Prostate gland (tissue), 2 donors: ENCODE data around the gene STARD9. TPM values are rescaled to one million over a fixed set of nuclear protein-coding genes. Genes with fewer than 3 reads are reported as not detected.

Experiments
- DNase-seq: peaks from one replicate; pipeline ENCODE4 v3.0.0-alpha.2; 2019; ENCODE audit warnings: low spot score
- H3K27ac ChIP-seq, 2 donors: fragments of 200-600 bp; sonication (generic); 2 replicates each; pipeline ENCODE4 v1.5.1; 2017 to 2019
- H3K27me3 ChIP-seq: fragments of 200-600 bp; sonication (generic); replicated peaks from 2 replicates; pipeline ENCODE4 v1.5.1; 2019; ENCODE audit not compliant: insufficient read depth
- H3K36me3 ChIP-seq, 2 donors: fragments of 200-600 bp; sonication (generic); 1 replicate in 1 of 2; 2 replicates in 1 of 2; pipeline versions ENCODE4 v1.5.1 to v1.8.1; 2017 to 2019
- H3K4me1 ChIP-seq: fragments of 200-600 bp; sonication (generic); replicated peaks from 2 replicates; pipeline ENCODE4 v1.5.1; 2019
- H3K4me3 ChIP-seq, 2 donors: fragments of 200-600 bp; sonication (generic); 2 replicates each; pipeline ENCODE4 v1.5.1; 2017 to 2019
- H3K9me3 ChIP-seq: fragments of 200-600 bp; sonication (generic); 2 replicates; pipeline ENCODE4 v1.5.1; 2017
- POLR2A ChIP-seq: fragments of 450-650 bp; IDR thresholded peaks from one replicate; pipeline ENCODE4 v1.6.1; 2016; ENCODE audit warnings: antibody characterized with exemption, mild to moderate bottlenecking
- POLR2AphosphoS5 ChIP-seq: sonication (generic); formaldehyde crosslinking; IDR thresholded peaks from one replicate; pipeline ENCODE4 v1.6.1; 2017; ENCODE audit warnings: antibody characterized with exemption
- WGBS: methylation state at CpG from one replicate; pipeline ENCODE4 v1.1.5; 2018; 5-methylcytosine and 5-hydroxymethylcytosine counted together
- intact Hi-C: fragments of 100-400 bp; cut with DNase I; formaldehyde crosslinking; loops from one replicate; pipeline ENCODE4 v1.14.2; 2022
- total RNA-seq, 2 donors: library from RNA; depleted of rRNA; stranded (reverse); fragments of >200 nt; gene quantifications; one replicate each; pipeline ENCODE4 v1.1.0, GENCODE V29; 2016
- TF ChIP-seq, protein P1 (sequence below), 4 experiments: fragments of 200-600 bp in 2 of 4; fragments of 450-650 bp in 2 of 4; sonication (generic) in 2 of 4; IDR thresholded peaks; 1 replicate in 3 of 4; 2 replicates in 1 of 4; pipeline ENCODE4 v1.5.1; 2016 to 2019; ENCODE audit warnings: antibody characterized with exemption in 4 of 4, mild to moderate bottlenecking in 2 of 4, moderate library complexity in 2 of 4

The STARD9 gene
- total RNA-seq, 2 donors from 2014 or later = 2.6 to 45.8 TPM

DNA sequence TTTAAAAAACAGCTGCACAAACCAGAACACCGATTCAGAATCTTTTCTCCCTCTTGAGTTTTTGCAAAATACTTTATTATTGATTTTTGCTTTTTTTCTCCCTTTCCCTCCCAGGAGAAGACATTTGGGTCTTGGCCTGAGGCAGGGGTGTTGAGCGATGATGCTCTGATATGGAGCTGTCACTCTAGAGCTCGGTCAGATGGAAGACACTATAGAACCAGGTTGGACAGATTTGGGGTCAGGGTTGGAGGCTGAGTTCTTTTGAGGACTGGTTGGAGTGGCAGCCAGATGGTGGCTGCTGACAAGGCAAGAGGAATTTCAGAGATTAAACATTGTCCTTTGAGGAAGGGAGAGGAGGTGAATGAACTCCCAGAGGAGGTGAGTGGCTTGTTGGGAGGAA is 144.7 kb downstream of the STARD9 start:
- H3K4me1 ChIP-seq = no peaks in the 10 kb centered on the region
- H3K9me3 ChIP-seq = no peaks in the 10 kb centered on the region
- no peak for TF ChIP-seq POLR2AphosphoS5
- TF ChIP-seq, protein P1, sequence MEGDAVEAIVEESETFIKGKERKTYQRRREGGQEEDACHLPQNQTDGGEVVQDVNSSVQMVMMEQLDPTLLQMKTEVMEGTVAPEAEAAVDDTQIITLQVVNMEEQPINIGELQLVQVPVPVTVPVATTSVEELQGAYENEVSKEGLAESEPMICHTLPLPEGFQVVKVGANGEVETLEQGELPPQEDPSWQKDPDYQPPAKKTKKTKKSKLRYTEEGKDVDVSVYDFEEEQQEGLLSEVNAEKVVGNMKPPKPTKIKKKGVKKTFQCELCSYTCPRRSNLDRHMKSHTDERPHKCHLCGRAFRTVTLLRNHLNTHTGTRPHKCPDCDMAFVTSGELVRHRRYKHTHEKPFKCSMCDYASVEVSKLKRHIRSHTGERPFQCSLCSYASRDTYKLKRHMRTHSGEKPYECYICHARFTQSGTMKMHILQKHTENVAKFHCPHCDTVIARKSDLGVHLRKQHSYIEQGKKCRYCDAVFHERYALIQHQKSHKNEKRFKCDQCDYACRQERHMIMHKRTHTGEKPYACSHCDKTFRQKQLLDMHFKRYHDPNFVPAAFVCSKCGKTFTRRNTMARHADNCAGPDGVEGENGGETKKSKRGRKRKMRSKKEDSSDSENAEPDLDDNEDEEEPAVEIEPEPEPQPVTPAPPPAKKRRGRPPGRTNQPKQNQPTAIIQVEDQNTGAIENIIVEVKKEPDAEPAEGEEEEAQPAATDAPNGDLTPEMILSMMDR (IDR thresholded peaks at IDR 0.05) = no peak
- H3K36me3 ChIP-seq = peaks cover 0 to 1% of the 10 kb centered on the region in 2 donors
- no peak overlapping the region for H3K4me3 ChIP-seq
- WGBS = 85% methylated on average over 3 of the region's 3 CpGs
- intact Hi-C loops = no loop called here
- no peaks in the 10 kb centered on the region for H3K27me3 ChIP-seq
- no peak overlapping the region for H3K27ac ChIP-seq
- no peak for DNase-seq

DNA sequence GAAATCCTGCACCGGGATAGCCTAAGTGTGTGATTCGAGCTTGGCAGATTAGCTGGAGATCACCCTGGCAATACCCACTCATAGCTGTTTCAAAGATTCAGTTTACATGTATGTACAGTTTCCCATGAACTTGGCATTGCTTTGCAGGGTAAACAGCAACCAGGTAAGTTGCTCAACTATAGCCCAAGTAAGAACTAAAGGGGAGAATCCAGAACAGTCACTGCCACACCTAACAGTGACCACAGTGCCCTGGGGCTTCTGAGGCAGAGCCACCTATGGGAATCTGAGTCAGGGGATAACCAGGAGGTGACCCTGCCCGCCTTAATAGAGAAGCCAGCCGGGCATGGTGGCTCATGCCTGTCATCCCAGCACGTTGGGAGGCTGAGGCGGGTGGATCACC is 145.6 kb downstream of the STARD9 start:
- no peaks in the 10 kb centered on the region for H3K27me3 ChIP-seq
- no peaks in the 10 kb centered on the region for H3K9me3 ChIP-seq
- peaks cover 0 to 6% of the 10 kb centered on the region in 2 donors for H3K36me3 ChIP-seq
- no peaks in the 10 kb centered on the region for H3K4me1 ChIP-seq
- 78% methylated on average over 6 of the region's 6 CpGs for WGBS
- intact Hi-C loops = no loop called here
- no peak overlapping the region for H3K4me3 ChIP-seq
- TF ChIP-seq, protein P1 (IDR thresholded peaks at IDR 0.05) = no peak
- TF ChIP-seq POLR2AphosphoS5 (no peak), POLR2A (no peak)
- no peak overlapping the region for H3K27ac ChIP-seq
- DNase-seq = no peak

DNA sequence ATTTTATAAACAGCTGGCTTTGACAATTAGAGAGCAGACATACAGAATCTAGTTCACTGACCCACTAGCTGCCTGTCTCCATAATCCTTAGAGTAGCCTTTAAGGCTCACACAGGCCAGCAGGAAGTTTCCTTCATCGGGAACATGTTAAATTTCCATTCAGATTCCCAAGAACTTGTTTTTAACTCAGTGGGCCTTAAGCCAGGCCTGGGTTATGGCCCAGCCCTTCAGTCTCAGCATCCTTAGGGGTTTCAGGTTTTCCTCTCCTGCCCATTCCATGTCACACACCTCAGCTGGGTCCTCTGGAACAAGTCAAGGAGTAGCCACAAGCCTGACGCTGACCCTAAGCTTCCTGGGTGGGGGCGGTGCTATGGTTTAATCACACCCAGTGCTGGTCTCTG is 146.5 kb downstream of the STARD9 start:
- Histone ChIP-seq H3K4me3 (no peak overlapping the region), H3K9me3 (no peaks in the 10 kb centered on the region), H3K4me1 (no peaks in the 10 kb centered on the region), H3K27me3 (no peaks in the 10 kb centered on the region), H3K27ac (no peak overlapping the region), H3K36me3 (peaks cover 0 to 6% of the 10 kb centered on the region in 2 donors)
- no peak for DNase-seq
- WGBS = 75% methylated on average over 3 of the region's 3 CpGs
- intact Hi-C loops = no loop called here
- TF ChIP-seq POLR2AphosphoS5 = no peak
- TF ChIP-seq POLR2A = no peak
- TF ChIP-seq, protein P1 (IDR thresholded peaks at IDR 0.05) = no peak

DNA sequence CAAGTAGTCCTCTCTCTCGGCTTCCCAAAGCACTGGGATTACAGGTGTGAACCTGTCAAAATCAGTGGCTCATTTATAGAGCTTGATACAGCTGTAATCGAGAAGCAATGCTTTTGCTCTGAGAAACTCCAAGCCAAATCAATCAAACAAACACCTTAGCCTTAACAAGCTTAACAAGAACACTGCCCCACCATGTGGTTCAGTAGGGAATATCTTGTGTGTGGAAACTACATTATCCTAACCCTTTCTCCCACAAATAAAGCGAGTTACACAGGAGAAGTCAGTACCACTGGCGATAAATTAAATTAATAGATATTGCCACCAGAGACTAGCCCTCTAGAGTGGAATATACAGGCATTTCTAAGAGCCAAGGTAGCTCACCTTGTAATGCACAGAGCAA is 147.7 kb downstream of the STARD9 start:
- DNase-seq = no peak

DNA sequence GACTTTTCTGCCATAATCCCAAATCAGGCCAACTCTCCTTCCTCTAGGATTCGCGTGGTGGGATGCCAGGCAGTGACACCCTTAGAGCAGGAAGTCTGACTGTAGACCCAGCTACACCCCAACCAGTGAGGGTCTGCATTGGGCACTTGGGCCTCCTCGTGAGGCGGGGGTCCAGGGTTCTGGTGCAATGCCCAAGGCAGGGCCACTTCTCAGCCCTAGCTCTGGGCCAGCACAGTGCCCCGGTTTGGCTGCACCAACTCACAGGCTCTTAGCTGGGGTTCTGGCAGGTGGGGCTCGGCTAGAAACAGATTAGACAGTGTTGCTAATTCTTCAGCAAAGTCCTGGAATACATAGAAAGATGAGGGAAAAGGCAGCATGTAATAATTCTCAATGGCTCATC is 148.9 kb downstream of the STARD9 start:
- Histone ChIP-seq H3K27me3 (no peaks in the 10 kb centered on the region), H3K9me3 (no peaks in the 10 kb centered on the region), H3K36me3 (peaks cover 6 to 10% of the 10 kb centered on the region in 2 donors), H3K4me1 (no peaks in the 10 kb centered on the region), H3K27ac (no peak overlapping the region), H3K4me3 (no peak overlapping the region)
- DNase-seq = no peak
- TF ChIP-seq POLR2A = no peak
- TF ChIP-seq POLR2AphosphoS5 = no peak
- TF ChIP-seq, protein P1 (IDR thresholded peaks at IDR 0.05) = no peak
- 93% methylated on average over 6 of the region's 6 CpGs for WGBS
- intact Hi-C loops = no loop called here

More for the DNA sequence above, 147.7 kb downstream of the STARD9 start:
- TF ChIP-seq, protein P1 (IDR thresholded peaks at IDR 0.05) = peak in 3 of 4 experiments; percentile 9 to 51 (median 37)
- TF ChIP-seq POLR2AphosphoS5 = no peak
- H3K36me3 ChIP-seq = peaks cover 6 to 7% of the 10 kb centered on the region in 2 donors
- 67% methylated on average over 4 of the region's 4 CpGs for WGBS
- no peak overlapping the region for H3K4me3 ChIP-seq
- no peaks in the 10 kb centered on the region for H3K27me3 ChIP-seq
- no peaks in the 10 kb centered on the region for H3K9me3 ChIP-seq
- intact Hi-C loops = no loop called here
- H3K27ac ChIP-seq = no peak overlapping the region
- no peaks in the 10 kb centered on the region for H3K4me1 ChIP-seq
